HCT116 (cell line): ENCODE results near the gene PTBP3. TPM values are rescaled to one million over a fixed set of nuclear protein-coding genes. Genes with fewer than 3 reads are reported as not detected.

ENCODE experiments used
- ATAC-seq: fragments of 200-7000 bp; cut with Tn5 transposase; 2 replicates; pipeline ENCODE4 v1.9.1; 2020; ENCODE audit warnings: mild to moderate bottlenecking, moderate library complexity
- BruUV-seq: library from RNA; stranded (reverse); fragments of 400-500 nt; replicated peaks from 2 replicates; lab custom pipeline; 2021; lab: Mats Ljungman, UMichigan
- CTCF ChIA-PET: fragments of 300-600 bp; sonication (Branson Sonifier 250); formaldehyde crosslinking; loops from one replicate; lab custom pipeline; 2021; ENCODE audit warnings: antibody characterized with exemption; lab: Charles Lee
- POLR2A ChIA-PET: fragments of 300-600, 350-600 bp; sonication (Branson Sonifier 250); formaldehyde crosslinking; loops from one replicate; lab custom pipeline; 2021; ENCODE audit warnings: antibody characterized with exemption; lab: Charles Lee
- RAD21 ChIA-PET, 2 experiments: fragments of 300-600 bp; sonication (Branson Sonifier 250); formaldehyde crosslinking; loops; one replicate each; lab custom pipeline; 2023; ENCODE audit warnings: low total read pairs in 2 of 2; ENCODE audit not compliant: uncharacterized antibody in 2 of 2, unreplicated experiment in 2 of 2, low non-redundant PET in 1 of 2; lab: Charles Lee
- DNase-seq: peaks from one replicate; pipeline ENCODE4 v3.0.0-alpha.2; 2010; ENCODE audit warnings: low read depth, low spot score
- H2AFZ ChIP-seq: fragments of 200-600 bp; shearing (Covaris generic), sonication (generic); 2 replicates; pipeline ENCODE4 v1.6.1; 2017; ENCODE audit warnings: low read depth, mixed run types, mixed read lengths, antibody characterized with exemption, low read length; ENCODE audit not compliant: poor library complexity, severe bottlenecking
- H3K27ac ChIP-seq: 2 replicates; pipeline ENCODE4 v1.5.1; 2012; ENCODE audit warnings: low read depth, low read length
- H3K27me3 ChIP-seq: fragments of 200-600 bp; sonication (generic); 2 replicates; pipeline ENCODE4 v1.6.1; 2016; ENCODE audit warnings: mixed run types, low read length, mixed read lengths; ENCODE audit not compliant: insufficient read depth
- H3K36me3 ChIP-seq, 2 experiments: fragments of 200-500 bp in 1 of 2; fragments of 200-600 bp in 1 of 2; sonication (Bioruptor generic) in 1 of 2; sonication (generic) in 1 of 2; 2 replicates each; pipeline versions ENCODE4 v1.5.1 to v1.6.1; 2014 to 2016; ENCODE audit warnings: low read length in 2 of 2, inconsistent platforms in 1 of 2, mixed read lengths in 1 of 2, mixed run types in 1 of 2; ENCODE audit not compliant: insufficient read depth in 2 of 2, control insufficient read depth in 1 of 2
- H3K4me1 ChIP-seq, 2 experiments: fragments of 200-600 bp in 1 of 2; sonication (generic) in 1 of 2; 2 replicates each; pipeline versions ENCODE4 v1.5.1 to v1.6.1; 2012 to 2017; ENCODE audit warnings: low read length in 2 of 2, inconsistent platforms in 1 of 2, mild to moderate bottlenecking in 1 of 2, mixed read lengths in 1 of 2, mixed run types in 1 of 2, moderate library complexity in 1 of 2; ENCODE audit not compliant: insufficient read depth in 2 of 2, control insufficient read depth in 1 of 2
- H3K4me2 ChIP-seq: fragments of 200-600 bp; sonication (generic); 2 replicates; pipeline ENCODE4 v1.6.1; 2017; ENCODE audit warnings: mixed run types, low read length, mixed read lengths
- H3K4me3 ChIP-seq, 2 experiments: fragments of 200-600 bp in 1 of 2; sonication (generic) in 1 of 2; replicated peaks in 1 of 2; 2 replicates each; pipeline ENCODE4 v1.5.1; 2011 to 2016; ENCODE audit warnings: low read length in 2 of 2, control low read depth in 1 of 2, low read depth in 1 of 2, mild to moderate bottlenecking in 1 of 2, mixed read lengths in 1 of 2, mixed run types in 1 of 2
- H3K79me2 ChIP-seq: fragments of 200-600 bp; sonication (generic); 2 replicates; pipeline ENCODE4 v1.6.1; 2017; ENCODE audit warnings: mild to moderate bottlenecking, mixed run types, low read length, moderate library complexity, mixed read lengths; ENCODE audit not compliant: insufficient read depth
- H3K9ac ChIP-seq: fragments of 200-600 bp; sonication (generic); 2 replicates; pipeline ENCODE4 v1.6.1; 2016; ENCODE audit warnings: low read length, mixed read lengths
- H3K9me2 ChIP-seq: fragments of 200-600 bp; sonication (generic), shearing (Covaris generic); 2 replicates; pipeline ENCODE4 v1.6.1; 2017; ENCODE audit warnings: mixed run types, mild to moderate bottlenecking, moderate library complexity; ENCODE audit not compliant: insufficient read depth
- H3K9me3 ChIP-seq, 2 experiments: fragments of 200-500 bp in 1 of 2; fragments of 200-600 bp in 1 of 2; sonication (Bioruptor generic) in 1 of 2; sonication (generic) in 1 of 2; 2 replicates each; pipeline ENCODE4 v1.6.1; 2014 to 2017; ENCODE audit warnings: low read length in 2 of 2, mixed read lengths in 2 of 2, inconsistent platforms in 1 of 2, low read depth in 1 of 2, mild to moderate bottlenecking in 1 of 2, mixed run types in 1 of 2, moderate library complexity in 1 of 2; ENCODE audit not compliant: control insufficient read depth in 1 of 2, insufficient read depth in 1 of 2
- H4K20me1 ChIP-seq: fragments of 200-600 bp; sonication (generic), shearing (Covaris generic); 2 replicates; pipeline ENCODE4 v1.6.1; 2017; ENCODE audit warnings: mixed run types, mild to moderate bottlenecking, moderate library complexity; ENCODE audit not compliant: insufficient read depth
- CEBPB ChIP-seq: IDR thresholded peaks from 2 replicates; pipeline ENCODE4 v1.6.1; 2012; ENCODE audit warnings: low read depth
- ELF1 ChIP-seq: IDR thresholded peaks from 2 replicates; pipeline ENCODE4 v1.6.1; 2012; ENCODE audit warnings: low read depth, borderline replicate concordance
- EZH2phosphoT487 ChIP-seq: fragments of 200-600 bp; IDR thresholded peaks from 2 replicates; pipeline ENCODE4 v1.6.1; 2018; ENCODE audit warnings: antibody characterized with exemption, borderline replicate concordance
- FOSL1 ChIP-seq: IDR thresholded peaks from 2 replicates; pipeline ENCODE4 v1.6.1; 2012; ENCODE audit warnings: low read depth
- POLR2AphosphoS5 ChIP-seq: IDR thresholded peaks from 2 replicates; pipeline ENCODE4 v1.6.1; 2011; ENCODE audit warnings: mild to moderate bottlenecking, low read depth, low read length, moderate library complexity
- SRF ChIP-seq: IDR thresholded peaks from 2 replicates; pipeline ENCODE4 v1.6.1; 2012; ENCODE audit warnings: low read depth
- YY1 ChIP-seq: IDR thresholded peaks from 2 replicates; pipeline ENCODE4 v1.6.1; 2011; ENCODE audit warnings: low read length, low read depth, moderate library complexity, mild to moderate bottlenecking; ENCODE audit not compliant: insufficient replicate concordance; ENCODE audit errors: extremely low read depth
- ZFX ChIP-seq: fragments of 450-650 bp; IDR thresholded peaks from 2 replicates; pipeline ENCODE4 v1.6.1; 2017
- intact Hi-C: fragments of 100-400 bp; cut with micrococcal nuclease; formaldehyde crosslinking; loops from 2 replicates; pipeline ENCODE4 v1.10.0; 2022
- total RNA-seq: library from RNA; stranded (reverse); gene quantifications from one replicate; pipeline ENCODE4 v1.2.1, GENCODE V29; 2021; ENCODE audit not compliant: unreplicated experiment
- TF ChIP-seq, protein P1 (sequence below), 3 experiments: fragments of 200-600 bp in 1 of 3; sonication (generic) in 1 of 3; IDR thresholded peaks in 2 of 3; conservative IDR thresholded peaks in 1 of 3; 2 replicates each; pipeline ENCODE4 v1.5.1; 2012 to 2017; ENCODE audit warnings: low read depth in 2 of 3, low read length in 2 of 3, antibody characterized with exemption in 1 of 3, borderline replicate concordance in 1 of 3, control low read depth in 1 of 3, mild to moderate bottlenecking in 1 of 3, mixed read lengths in 1 of 3, mixed run types in 1 of 3, moderate library complexity in 1 of 3; ENCODE audit not compliant: insufficient read depth in 1 of 3
- TF ChIP-seq, protein P2 (sequence below): IDR thresholded peaks from 2 replicates; pipeline ENCODE4 v1.6.1; 2011; ENCODE audit warnings: mild to moderate bottlenecking, low read length, moderate library complexity; ENCODE audit not compliant: insufficient replicate concordance; ENCODE audit errors: extremely low read depth
- TF ChIP-seq, protein P3 (sequence below): IDR thresholded peaks from 2 replicates; pipeline ENCODE4 v1.6.1; 2012; ENCODE audit warnings: low read depth

PTBP3 gene
- total RNA-seq, 1 experiment from 2014 or later = 102 TPM

DNA sequence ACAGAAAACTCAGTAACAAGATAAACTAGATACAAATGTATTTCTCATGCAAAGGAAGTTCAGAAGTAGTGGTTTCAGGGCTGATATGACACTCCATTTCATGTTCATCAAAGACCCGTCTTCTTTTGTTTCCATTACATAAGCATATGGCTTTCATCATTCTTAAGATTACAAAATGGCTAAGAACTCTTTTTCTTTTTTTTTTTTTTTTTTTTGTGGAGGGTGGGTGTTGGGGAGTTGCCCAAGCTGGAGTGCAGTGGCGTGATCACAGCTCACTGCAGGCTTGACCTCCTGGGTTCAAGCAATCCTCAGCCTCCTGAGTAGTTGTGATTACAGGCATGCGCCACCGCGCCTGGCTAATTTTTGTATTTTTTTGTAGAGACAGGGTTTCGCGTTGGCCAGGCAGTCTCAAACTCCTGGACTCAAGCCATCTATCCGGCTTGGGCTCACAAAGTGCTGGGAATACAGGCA, 22.0 kb upstream of the PTBP3 start:
- intact Hi-C loops = no loop called here
- no peaks in the 10 kb centered on the region for H4K20me1 ChIP-seq
- H2AFZ ChIP-seq = no peak overlapping the region
- peaks cover 5% of the 10 kb centered on the region in 2 experiments; a peak in 3 of 4 replicates for H3K4me1 ChIP-seq
- no peaks in the 10 kb centered on the region for H3K9me2 ChIP-seq
- no peaks in the 10 kb centered on the region for H3K36me3 ChIP-seq
- no peaks in the 10 kb centered on the region for H3K27me3 ChIP-seq
- no peaks in the 10 kb centered on the region for H3K9me3 ChIP-seq
- no peaks in the 10 kb centered on the region for H3K79me2 ChIP-seq
- H3K4me3 ChIP-seq = no peak overlapping the region
- H3K27ac ChIP-seq = no peak overlapping the region
- H3K4me2 ChIP-seq = no peak overlapping the region
- no TSS peak for BruUV-seq
- no peak overlapping the region for H3K9ac ChIP-seq
- CTCF ChIA-PET = interaction anchor here (2.3 kb wide), 1 partner anchor 242 kb away, joined by 5 read pairs; no protein-coding TSS in a partner anchor
- ATAC-seq (no peak), DNase-seq (no peak)
- POLR2A ChIA-PET = no interaction called here
- TF ChIP-seq YY1 (no peak), EZH2phosphoT487 (no peak), POLR2AphosphoS5 (no peak), ZFX (no peak), FOSL1 (no peak), SRF (no peak), CEBPB (no peak), ELF1 (no peak)
- TF ChIP-seq, protein P1, sequence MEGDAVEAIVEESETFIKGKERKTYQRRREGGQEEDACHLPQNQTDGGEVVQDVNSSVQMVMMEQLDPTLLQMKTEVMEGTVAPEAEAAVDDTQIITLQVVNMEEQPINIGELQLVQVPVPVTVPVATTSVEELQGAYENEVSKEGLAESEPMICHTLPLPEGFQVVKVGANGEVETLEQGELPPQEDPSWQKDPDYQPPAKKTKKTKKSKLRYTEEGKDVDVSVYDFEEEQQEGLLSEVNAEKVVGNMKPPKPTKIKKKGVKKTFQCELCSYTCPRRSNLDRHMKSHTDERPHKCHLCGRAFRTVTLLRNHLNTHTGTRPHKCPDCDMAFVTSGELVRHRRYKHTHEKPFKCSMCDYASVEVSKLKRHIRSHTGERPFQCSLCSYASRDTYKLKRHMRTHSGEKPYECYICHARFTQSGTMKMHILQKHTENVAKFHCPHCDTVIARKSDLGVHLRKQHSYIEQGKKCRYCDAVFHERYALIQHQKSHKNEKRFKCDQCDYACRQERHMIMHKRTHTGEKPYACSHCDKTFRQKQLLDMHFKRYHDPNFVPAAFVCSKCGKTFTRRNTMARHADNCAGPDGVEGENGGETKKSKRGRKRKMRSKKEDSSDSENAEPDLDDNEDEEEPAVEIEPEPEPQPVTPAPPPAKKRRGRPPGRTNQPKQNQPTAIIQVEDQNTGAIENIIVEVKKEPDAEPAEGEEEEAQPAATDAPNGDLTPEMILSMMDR (IDR thresholded peaks at IDR 0.05 in 2 of 3, conservative IDR thresholded peaks at IDR 0.05 in 1 of 3; ENCODE audit: borderline replicate concordance in 1 of 3, insufficient read depth in 1 of 3, low read depth in 2 of 3, low read length in 2 of 3) = no peak
- TF ChIP-seq, protein P2, sequence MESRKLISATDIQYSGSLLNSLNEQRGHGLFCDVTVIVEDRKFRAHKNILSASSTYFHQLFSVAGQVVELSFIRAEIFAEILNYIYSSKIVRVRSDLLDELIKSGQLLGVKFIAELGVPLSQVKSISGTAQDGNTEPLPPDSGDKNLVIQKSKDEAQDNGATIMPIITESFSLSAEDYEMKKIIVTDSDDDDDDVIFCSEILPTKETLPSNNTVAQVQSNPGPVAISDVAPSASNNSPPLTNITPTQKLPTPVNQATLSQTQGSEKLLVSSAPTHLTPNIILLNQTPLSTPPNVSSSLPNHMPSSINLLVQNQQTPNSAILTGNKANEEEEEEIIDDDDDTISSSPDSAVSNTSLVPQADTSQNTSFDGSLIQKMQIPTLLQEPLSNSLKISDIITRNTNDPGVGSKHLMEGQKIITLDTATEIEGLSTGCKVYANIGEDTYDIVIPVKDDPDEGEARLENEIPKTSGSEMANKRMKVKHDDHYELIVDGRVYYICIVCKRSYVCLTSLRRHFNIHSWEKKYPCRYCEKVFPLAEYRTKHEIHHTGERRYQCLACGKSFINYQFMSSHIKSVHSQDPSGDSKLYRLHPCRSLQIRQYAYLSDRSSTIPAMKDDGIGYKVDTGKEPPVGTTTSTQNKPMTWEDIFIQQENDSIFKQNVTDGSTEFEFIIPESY = no peak
- TF ChIP-seq, protein P3, sequence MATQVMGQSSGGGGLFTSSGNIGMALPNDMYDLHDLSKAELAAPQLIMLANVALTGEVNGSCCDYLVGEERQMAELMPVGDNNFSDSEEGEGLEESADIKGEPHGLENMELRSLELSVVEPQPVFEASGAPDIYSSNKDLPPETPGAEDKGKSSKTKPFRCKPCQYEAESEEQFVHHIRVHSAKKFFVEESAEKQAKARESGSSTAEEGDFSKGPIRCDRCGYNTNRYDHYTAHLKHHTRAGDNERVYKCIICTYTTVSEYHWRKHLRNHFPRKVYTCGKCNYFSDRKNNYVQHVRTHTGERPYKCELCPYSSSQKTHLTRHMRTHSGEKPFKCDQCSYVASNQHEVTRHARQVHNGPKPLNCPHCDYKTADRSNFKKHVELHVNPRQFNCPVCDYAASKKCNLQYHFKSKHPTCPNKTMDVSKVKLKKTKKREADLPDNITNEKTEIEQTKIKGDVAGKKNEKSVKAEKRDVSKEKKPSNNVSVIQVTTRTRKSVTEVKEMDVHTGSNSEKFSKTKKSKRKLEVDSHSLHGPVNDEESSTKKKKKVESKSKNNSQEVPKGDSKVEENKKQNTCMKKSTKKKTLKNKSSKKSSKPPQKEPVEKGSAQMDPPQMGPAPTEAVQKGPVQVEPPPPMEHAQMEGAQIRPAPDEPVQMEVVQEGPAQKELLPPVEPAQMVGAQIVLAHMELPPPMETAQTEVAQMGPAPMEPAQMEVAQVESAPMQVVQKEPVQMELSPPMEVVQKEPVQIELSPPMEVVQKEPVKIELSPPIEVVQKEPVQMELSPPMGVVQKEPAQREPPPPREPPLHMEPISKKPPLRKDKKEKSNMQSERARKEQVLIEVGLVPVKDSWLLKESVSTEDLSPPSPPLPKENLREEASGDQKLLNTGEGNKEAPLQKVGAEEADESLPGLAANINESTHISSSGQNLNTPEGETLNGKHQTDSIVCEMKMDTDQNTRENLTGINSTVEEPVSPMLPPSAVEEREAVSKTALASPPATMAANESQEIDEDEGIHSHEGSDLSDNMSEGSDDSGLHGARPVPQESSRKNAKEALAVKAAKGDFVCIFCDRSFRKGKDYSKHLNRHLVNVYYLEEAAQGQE = no peak
- RAD21 ChIA-PET = no interaction called here
